ENCODE results near the gene AGFG2.
A peak's percentile ranks its signal among the peaks of the same experiment; 100 is the strongest.

Gene AGFG2

DNA sequence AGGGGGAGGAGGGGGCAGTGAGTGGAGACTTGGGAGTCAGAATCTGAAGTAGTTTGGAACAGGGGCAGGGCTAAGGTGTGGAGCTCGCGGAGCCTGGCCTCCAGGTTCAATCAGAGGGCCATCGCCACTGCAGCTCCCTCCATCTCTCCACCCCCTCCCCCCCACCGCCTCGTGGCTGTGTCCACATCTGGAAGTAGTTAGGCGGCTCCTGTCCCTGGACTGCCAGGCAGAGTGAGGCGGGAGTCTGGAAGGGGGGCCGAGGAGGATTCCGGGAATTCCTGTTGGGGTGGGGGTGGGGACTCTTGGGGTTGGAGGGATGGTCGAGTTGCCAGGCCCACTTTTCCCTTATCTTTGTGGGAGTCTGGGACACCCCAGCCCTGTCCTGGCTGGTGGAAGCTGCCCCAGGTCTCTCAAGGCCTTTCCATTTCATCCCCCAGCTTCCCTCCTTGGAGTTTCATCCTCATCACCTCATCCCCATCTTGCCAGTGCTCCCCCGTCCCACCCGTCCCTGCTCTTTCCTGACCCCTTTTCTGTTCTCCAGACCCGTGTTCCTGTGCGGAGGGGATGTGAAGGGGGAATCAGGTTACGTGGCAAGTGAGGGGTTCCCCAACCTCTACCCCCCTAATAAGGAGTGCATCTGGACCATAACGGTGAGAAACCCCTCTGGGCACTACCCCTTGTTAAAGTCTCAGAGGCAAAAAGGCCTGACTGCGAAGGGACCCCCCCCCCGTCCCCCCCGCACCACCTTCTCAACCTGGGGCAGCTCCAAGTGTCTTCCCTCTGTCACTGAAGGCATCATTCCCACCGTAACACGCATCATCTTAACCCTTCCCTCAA is 64.1 kb downstream of the AGFG2 start (continued):
- TF ChIP-seq ZBTB6 (tag by site-specific recombination; IDR thresholded peaks at IDR 0.05) (peak; percentile 76; the same call in 1 of the 2 replicates), KLF8 (tag by site-specific recombination; IDR thresholded peaks at IDR 0.05) (no peak), ATF2 (tag by site-specific recombination; IDR thresholded peaks at IDR 0.05; ENCODE audit: low read depth) (no peak), ZNF140 (tag by site-specific recombination; IDR thresholded peaks at IDR 0.05) (no peak), KLF16 (tag by site-specific recombination; IDR thresholded peaks at IDR 0.05) (0 out of 2 replicates have a peak, but pooled peaks have one; percentile 25)
- TF ChIP-seq, protein P1, sequence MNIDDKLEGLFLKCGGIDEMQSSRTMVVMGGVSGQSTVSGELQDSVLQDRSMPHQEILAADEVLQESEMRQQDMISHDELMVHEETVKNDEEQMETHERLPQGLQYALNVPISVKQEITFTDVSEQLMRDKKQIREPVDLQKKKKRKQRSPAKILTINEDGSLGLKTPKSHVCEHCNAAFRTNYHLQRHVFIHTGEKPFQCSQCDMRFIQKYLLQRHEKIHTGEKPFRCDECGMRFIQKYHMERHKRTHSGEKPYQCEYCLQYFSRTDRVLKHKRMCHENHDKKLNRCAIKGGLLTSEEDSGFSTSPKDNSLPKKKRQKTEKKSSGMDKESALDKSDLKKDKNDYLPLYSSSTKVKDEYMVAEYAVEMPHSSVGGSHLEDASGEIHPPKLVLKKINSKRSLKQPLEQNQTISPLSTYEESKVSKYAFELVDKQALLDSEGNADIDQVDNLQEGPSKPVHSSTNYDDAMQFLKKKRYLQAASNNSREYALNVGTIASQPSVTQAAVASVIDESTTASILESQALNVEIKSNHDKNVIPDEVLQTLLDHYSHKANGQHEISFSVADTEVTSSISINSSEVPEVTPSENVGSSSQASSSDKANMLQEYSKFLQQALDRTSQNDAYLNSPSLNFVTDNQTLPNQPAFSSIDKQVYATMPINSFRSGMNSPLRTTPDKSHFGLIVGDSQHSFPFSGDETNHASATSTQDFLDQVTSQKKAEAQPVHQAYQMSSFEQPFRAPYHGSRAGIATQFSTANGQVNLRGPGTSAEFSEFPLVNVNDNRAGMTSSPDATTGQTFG (tag by site-specific recombination; IDR thresholded peaks at IDR 0.05; ENCODE audit: borderline replicate concordance) = no peak

DNA sequence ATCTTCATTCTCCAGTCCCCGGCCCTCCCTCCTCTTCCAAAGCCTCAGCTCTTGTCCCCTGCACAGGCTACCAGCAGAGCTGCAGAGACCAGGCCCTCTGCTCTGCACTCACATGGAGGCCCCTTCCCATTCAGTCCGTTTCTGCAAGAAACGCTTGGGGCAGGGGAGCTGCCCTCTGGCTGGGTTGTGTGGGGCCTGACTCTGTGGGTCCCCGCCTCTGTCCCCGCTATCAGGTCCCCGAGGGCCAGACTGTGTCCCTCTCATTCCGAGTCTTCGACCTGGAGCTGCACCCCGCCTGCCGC is 64.7 kb downstream of the AGFG2 start:
- H3K27ac ChIP-seq (ENCODE audit: extremely low read depth, low read depth, low read length) = peak overlapping the region; percentile 55; the same call in 1 of the 2 replicates
- peak overlapping the region; percentile 7; the same call in 1 of the 2 replicates for H3K4me3 ChIP-seq (ENCODE audit: low read depth, low read length)
- peaks cover 17% of the 10 kb centered on the region for H3K4me1 ChIP-seq (ENCODE audit: control insufficient read depth, insufficient read depth, low read length)
- H3K36me3 ChIP-seq (ENCODE audit: control insufficient read depth in 2 of 2, insufficient read depth in 1 of 2, low read length in 2 of 2) = peaks cover 0 to 3% of the 10 kb centered on the region in 2 experiments; a peak in 1 of 3 replicates
- no peaks in the 10 kb centered on the region for H3K9me3 ChIP-seq (ENCODE audit: control insufficient read depth, insufficient read depth, low read depth, low read length)
- ChIA-PET CTCF (interaction anchor here (0.9 to 1.1 kb wide), 2 partner anchors 13 to 19 kb away, joined by 3 to 4 read pairs; no protein-coding TSS in a partner anchor), POLR2A (interaction anchor here (1.0 to 3.4 kb wide), 3 partner anchors 9 to 18 kb away, joined by 4 to 64 read pairs (median 13); partner anchors contain the start of genes FBXO24, LRCH4 and MOSPD3)
- peak; percentile 64 for TF ChIP-seq ZBTB17 (tag by site-specific recombination; IDR thresholded peaks at IDR 0.05)
- peak; percentile 91 for TF ChIP-seq ZNF600 (tag by site-specific recombination; IDR thresholded peaks at IDR 0.05)
- TF ChIP-seq, protein P2, sequence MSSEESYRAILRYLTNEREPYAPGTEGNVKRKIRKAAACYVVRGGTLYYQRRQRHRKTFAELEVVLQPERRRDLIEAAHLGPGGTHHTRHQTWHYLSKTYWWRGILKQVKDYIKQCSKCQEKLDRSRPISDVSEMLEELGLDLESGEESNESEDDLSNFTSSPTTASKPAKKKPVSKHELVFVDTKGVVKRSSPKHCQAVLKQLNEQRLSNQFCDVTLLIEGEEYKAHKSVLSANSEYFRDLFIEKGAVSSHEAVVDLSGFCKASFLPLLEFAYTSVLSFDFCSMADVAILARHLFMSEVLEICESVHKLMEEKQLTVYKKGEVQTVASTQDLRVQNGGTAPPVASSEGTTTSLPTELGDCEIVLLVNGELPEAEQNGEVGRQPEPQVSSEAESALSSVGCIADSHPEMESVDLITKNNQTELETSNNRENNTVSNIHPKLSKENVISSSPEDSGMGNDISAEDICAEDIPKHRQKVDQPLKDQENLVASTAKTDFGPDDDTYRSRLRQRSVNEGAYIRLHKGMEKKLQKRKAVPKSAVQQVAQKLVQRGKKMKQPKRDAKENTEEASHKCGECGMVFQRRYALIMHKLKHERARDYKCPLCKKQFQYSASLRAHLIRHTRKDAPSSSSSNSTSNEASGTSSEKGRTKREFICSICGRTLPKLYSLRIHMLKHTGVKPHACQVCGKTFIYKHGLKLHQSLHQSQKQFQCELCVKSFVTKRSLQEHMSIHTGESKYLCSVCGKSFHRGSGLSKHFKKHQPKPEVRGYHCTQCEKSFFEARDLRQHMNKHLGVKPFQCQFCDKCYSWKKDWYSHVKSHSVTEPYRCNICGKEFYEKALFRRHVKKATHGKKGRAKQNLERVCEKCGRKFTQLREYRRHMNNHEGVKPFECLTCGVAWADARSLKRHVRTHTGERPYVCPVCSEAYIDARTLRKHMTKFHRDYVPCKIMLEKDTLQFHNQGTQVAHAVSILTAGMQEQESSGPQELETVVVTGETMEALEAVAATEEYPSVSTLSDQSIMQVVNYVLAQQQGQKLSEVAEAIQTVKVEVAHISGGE (tag by site-specific recombination; conservative IDR thresholded peaks at IDR 0.05; ENCODE audit: low read depth) = no peak
- peak; percentile 77 for TF ChIP-seq GLIS2 (tag by site-specific recombination; IDR thresholded peaks at IDR 0.05)
